Measurements from ENCODE around the gene CFTR. TPM values are rescaled to one million over a fixed set of nuclear protein-coding genes. Genes with fewer than 3 reads are reported as not detected.

CFTR gene
- total and polyA plus RNA-seq, 9 donors = 0.12 to 2.4 (median 0.71) TPM; not detected in 3

DNA sequence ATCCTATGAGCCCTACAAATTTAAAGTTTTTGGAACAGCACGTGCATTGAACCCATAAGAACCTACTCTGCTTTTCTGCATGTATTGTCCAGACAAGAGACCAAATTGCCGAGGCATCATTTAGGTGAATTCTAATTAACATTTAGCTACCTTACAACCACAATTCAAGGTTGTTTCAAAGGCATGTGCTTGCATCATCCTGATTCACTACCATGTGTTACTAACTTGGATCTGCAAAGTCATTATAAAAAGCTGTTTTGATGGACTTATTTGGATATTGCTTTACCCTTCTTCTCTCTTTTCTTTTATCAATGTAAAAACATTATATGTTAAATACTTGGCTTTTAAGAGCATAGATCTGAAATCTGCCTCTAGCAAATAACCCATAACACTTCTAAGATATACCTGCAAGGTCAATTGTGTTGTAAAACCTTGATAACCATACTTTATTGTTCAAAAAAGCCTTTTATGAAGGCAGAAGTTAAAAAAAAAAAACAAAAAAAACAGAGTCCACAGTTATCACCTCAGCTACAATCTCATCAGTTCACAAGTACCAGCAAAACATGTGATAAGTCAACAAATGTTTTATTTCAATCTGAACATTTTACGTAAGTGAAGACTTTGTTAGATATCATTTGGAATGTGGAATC lies 51.9 kb downstream of the CFTR start:
- TF ChIP-seq POLR2A (IDR thresholded peaks at IDR 0.05) (no peak), EP300 (IDR thresholded peaks at IDR 0.05) (no peak)
- TF ChIP-seq, protein P1, sequence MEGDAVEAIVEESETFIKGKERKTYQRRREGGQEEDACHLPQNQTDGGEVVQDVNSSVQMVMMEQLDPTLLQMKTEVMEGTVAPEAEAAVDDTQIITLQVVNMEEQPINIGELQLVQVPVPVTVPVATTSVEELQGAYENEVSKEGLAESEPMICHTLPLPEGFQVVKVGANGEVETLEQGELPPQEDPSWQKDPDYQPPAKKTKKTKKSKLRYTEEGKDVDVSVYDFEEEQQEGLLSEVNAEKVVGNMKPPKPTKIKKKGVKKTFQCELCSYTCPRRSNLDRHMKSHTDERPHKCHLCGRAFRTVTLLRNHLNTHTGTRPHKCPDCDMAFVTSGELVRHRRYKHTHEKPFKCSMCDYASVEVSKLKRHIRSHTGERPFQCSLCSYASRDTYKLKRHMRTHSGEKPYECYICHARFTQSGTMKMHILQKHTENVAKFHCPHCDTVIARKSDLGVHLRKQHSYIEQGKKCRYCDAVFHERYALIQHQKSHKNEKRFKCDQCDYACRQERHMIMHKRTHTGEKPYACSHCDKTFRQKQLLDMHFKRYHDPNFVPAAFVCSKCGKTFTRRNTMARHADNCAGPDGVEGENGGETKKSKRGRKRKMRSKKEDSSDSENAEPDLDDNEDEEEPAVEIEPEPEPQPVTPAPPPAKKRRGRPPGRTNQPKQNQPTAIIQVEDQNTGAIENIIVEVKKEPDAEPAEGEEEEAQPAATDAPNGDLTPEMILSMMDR (IDR thresholded peaks at IDR 0.05) = no peak
- no peak for DNase-seq
- H3K27me3 ChIP-seq = no peaks in the 10 kb centered on the region
- H3K9me3 ChIP-seq = no peaks in the 10 kb centered on the region
- no peak overlapping the region for H3K27ac ChIP-seq
- intact Hi-C loops (cut with DNase I) = no loop called here
- H3K4me1 ChIP-seq (ENCODE audit: insufficient read depth) = no peaks in the 10 kb centered on the region
- no peaks in the 10 kb centered on the region for H3K36me3 ChIP-seq
- WGBS, 3 donors = 69 to 72% (median 70%) methylated on average over 3 of the region's 3 CpGs
- H3K4me3 ChIP-seq = no peak overlapping the region

DNA sequence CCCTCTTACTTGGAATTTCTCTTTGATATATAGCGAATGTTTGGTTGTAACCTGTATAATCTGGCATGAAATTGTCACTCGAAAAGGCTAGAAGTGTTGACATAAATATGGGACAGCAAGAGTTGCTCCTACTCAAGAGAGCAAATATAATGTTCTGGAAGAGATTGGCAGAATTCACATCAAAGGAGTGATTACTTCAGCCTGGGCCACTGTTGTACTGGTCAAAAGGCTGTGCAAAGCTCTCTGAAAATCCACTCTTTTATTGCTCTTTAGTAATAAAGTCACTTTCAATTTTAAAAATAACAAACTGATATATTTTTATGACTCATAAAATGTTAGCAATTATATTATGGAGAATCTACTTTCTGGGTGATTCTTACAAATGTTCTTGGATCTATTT lies 58.2 kb downstream of the CFTR start:
- WGBS, 3 donors = 82 to 89% (median 89%) methylated on average over 2 of the region's 2 CpGs
- no peaks in the 10 kb centered on the region for H3K27me3 ChIP-seq
- H3K4me3 ChIP-seq = no peak overlapping the region
- intact Hi-C loops (cut with DNase I) = no loop called here
- H3K27ac ChIP-seq = no peak overlapping the region
- DNase-seq = no peak
- TF ChIP-seq POLR2A (IDR thresholded peaks at IDR 0.05) = no peak
- no peaks in the 10 kb centered on the region for H3K9me3 ChIP-seq
- no peaks in the 10 kb centered on the region for H3K36me3 ChIP-seq
- no peaks in the 10 kb centered on the region for H3K4me1 ChIP-seq (ENCODE audit: insufficient read depth)

GRCh38 chr7:117544061-117544460 lies 64.2 kb downstream of the CFTR start:
- no peaks in the 10 kb centered on the region for H3K9me3 ChIP-seq
- no peaks in the 10 kb centered on the region for H3K4me1 ChIP-seq (ENCODE audit: insufficient read depth)
- H3K4me3 ChIP-seq = no peak overlapping the region
- TF ChIP-seq POLR2A (IDR thresholded peaks at IDR 0.05) (no peak), EP300 (IDR thresholded peaks at IDR 0.05) (no peak)
- TF ChIP-seq, protein P1 (IDR thresholded peaks at IDR 0.05) = no peak
- DNase-seq = no peak
- no peaks in the 10 kb centered on the region for H3K27me3 ChIP-seq
- WGBS, 3 donors = 76 to 92% (median 84%) methylated on average over 2 of the region's 2 CpGs
- intact Hi-C loops (cut with DNase I) = no loop called here
- no peaks in the 10 kb centered on the region for H3K36me3 ChIP-seq
- H3K27ac ChIP-seq = no peak overlapping the region

DNA sequence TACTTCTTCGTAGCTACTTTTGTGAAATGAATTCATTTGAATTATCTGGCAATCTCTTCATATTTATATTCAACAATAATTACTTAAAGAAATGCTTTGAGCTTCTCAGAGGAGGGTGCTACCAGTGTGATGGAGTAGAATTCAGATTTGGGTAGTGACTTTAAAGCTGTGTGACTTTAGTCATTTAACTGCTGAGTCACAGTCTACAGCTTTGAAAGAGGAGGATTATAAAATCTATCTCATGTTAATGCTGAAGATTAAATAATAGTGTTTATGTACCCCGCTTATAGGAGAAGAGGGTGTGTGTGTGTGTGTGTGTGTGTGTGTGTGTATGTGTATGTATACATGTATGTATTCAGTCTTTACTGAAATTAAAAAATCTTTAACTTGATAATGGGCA lies 68.2 kb downstream of the CFTR start:
- no peaks in the 10 kb centered on the region for H3K36me3 ChIP-seq
- H3K4me3 ChIP-seq = no peak overlapping the region
- no peaks in the 10 kb centered on the region for H3K4me1 ChIP-seq (ENCODE audit: insufficient read depth)
- no peaks in the 10 kb centered on the region for H3K27me3 ChIP-seq
- DNase-seq = no peak
- TF ChIP-seq EP300 (IDR thresholded peaks at IDR 0.05) = no peak
- TF ChIP-seq, protein P1 (IDR thresholded peaks at IDR 0.05) = no peak
- no peak for TF ChIP-seq POLR2A (IDR thresholded peaks at IDR 0.05)
- intact Hi-C loops (cut with DNase I) = no loop called here
- no peaks in the 10 kb centered on the region for H3K9me3 ChIP-seq
- no peak overlapping the region for H3K27ac ChIP-seq
- WGBS, 3 donors = 78 to 80% (median 79%) methylated on average over 2 of the region's 2 CpGs

DNA sequence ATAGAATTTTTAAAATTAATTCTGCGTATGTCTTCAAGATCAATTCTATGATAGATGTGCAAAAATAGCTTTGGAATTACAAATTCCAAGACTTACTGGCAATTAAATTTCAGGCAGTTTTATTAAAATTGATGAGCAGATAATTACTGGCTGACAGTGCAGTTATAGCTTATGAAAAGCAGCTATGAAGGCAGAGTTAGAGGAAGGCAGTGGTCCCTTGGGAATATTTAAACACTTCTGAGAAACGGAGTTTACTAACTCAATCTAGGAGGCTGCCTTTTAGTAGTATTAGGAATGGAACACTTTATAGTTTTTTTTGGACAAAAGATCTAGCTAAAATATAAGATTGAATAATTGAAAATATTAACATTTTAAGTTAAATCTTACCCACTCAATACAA lies 70.8 kb downstream of the CFTR start:
- Histone ChIP-seq H3K9me3 (no peaks in the 10 kb centered on the region), H3K36me3 (no peaks in the 10 kb centered on the region), H3K27me3 (no peaks in the 10 kb centered on the region), H3K4me1 (ENCODE audit: insufficient read depth) (no peaks in the 10 kb centered on the region), H3K4me3 (no peak overlapping the region), H3K27ac (no peak overlapping the region)
- intact Hi-C loops (cut with DNase I) = no loop called here
- TF ChIP-seq EP300 (IDR thresholded peaks at IDR 0.05) (no peak), POLR2A (IDR thresholded peaks at IDR 0.05) (no peak)
- TF ChIP-seq, protein P1 (IDR thresholded peaks at IDR 0.05) = no peak
- no peak for DNase-seq
- 35 to 45% (median 36%) methylated on average over 2 of the region's 2 CpGs for WGBS, 3 donors

Data from ovary (tissue), 9 donors.